PC-3 (cell line): Measurements from ENCODE around the gene AGPAT4.

Experiments used
- EZH2 ChIP-seq: fragments of 300-600 bp; sonication (generic); IDR thresholded peaks from one replicate; pipeline ENCODE4 v1.6.1; 2017; ENCODE audit warnings: antibody characterized with exemption, mild to moderate bottlenecking, low read length; ENCODE audit not compliant: unreplicated experiment
- EZH2phosphoT487 ChIP-seq: fragments of 300-600 bp; sonication (generic); IDR thresholded peaks from 2 replicates; pipeline ENCODE4 v1.6.1; 2018; ENCODE audit warnings: mild to moderate bottlenecking, antibody characterized with exemption, low read length, borderline replicate concordance
- TF ChIP-seq, protein P1 (sequence below): fragments of 300-600 bp; sonication (generic); conservative IDR thresholded peaks from 2 replicates; pipeline ENCODE4 v1.5.1; 2017; ENCODE audit warnings: antibody characterized with exemption, low read depth, mild to moderate bottlenecking, low read length

GRCh38 chr6:161108916-161109315, 164.9 kb downstream of the AGPAT4 start:
- TF ChIP-seq, protein P1, sequence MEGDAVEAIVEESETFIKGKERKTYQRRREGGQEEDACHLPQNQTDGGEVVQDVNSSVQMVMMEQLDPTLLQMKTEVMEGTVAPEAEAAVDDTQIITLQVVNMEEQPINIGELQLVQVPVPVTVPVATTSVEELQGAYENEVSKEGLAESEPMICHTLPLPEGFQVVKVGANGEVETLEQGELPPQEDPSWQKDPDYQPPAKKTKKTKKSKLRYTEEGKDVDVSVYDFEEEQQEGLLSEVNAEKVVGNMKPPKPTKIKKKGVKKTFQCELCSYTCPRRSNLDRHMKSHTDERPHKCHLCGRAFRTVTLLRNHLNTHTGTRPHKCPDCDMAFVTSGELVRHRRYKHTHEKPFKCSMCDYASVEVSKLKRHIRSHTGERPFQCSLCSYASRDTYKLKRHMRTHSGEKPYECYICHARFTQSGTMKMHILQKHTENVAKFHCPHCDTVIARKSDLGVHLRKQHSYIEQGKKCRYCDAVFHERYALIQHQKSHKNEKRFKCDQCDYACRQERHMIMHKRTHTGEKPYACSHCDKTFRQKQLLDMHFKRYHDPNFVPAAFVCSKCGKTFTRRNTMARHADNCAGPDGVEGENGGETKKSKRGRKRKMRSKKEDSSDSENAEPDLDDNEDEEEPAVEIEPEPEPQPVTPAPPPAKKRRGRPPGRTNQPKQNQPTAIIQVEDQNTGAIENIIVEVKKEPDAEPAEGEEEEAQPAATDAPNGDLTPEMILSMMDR: no peak
- TF ChIP-seq EZH2: no peak
- TF ChIP-seq EZH2phosphoT487: no peak
